Sigmoid colon (tissue), 7 donors: ENCODE data around the gene CNDP2. TPM values are rescaled to one million over a fixed set of nuclear protein-coding genes. Genes with fewer than 3 reads are reported as not detected.
A peak's percentile ranks its signal among the peaks of the same experiment; 100 is the strongest.

Experiments used
- DNase-seq: peaks from one replicate; pipeline ENCODE4 v3.0.0-alpha.2; 2019
- H3K27ac ChIP-seq, 4 donors: fragments of 200-600 bp; sonication (generic); one replicate each; pipeline ENCODE4 v1.5.1; 2016 to 2019; ENCODE audit warnings: mild to moderate bottlenecking in 1 of 4
- H3K27me3 ChIP-seq, 3 donors: fragments of 200-600 bp; sonication (generic); one replicate each; pipeline ENCODE4 v1.5.1; 2019; ENCODE audit warnings: mild to moderate bottlenecking in 1 of 3
- H3K36me3 ChIP-seq, 4 donors: fragments of 200-600 bp; sonication (generic); one replicate each; pipeline ENCODE4 v1.5.1; 2016 to 2019
- H3K4me1 ChIP-seq, 4 donors: fragments of 200-600 bp; sonication (generic); one replicate each; pipeline ENCODE4 v1.5.1; 2017 to 2019
- H3K4me3 ChIP-seq, 4 donors: fragments of 200-600 bp; sonication (generic); one replicate each; pipeline ENCODE4 v1.5.1; 2017 to 2019; ENCODE audit warnings: mild to moderate bottlenecking in 2 of 4, moderate library complexity in 1 of 4
- H3K9me3 ChIP-seq, 4 donors: fragments of 200-600 bp in 3 of 4; sonication (generic) in 3 of 4; one replicate each; pipeline versions ENCODE4 v1.5.1 to v1.6.1; 2013 to 2019
- CTCF ChIP-seq, 4 experiments: fragments of 450-650 bp in 3 of 4; fragments of 200-600 bp in 1 of 4; IDR thresholded peaks; one replicate each; pipeline ENCODE4 v1.5.1; 2016 to 2019; ENCODE audit warnings: antibody characterized with exemption in 4 of 4, mild to moderate bottlenecking in 3 of 4, moderate library complexity in 2 of 4
- EP300 ChIP-seq, 4 donors: sonication (generic); formaldehyde crosslinking; IDR thresholded peaks; one replicate each; pipeline ENCODE4 v1.6.1; 2017; ENCODE audit warnings: antibody characterized with exemption in 4 of 4
- POLR2A ChIP-seq, 2 donors: fragments of 450-650 bp; IDR thresholded peaks; one replicate each; pipeline ENCODE4 v1.6.1; 2016; ENCODE audit warnings: antibody characterized with exemption in 2 of 2, mild to moderate bottlenecking in 2 of 2, moderate library complexity in 2 of 2
- POLR2AphosphoS5 ChIP-seq, 4 donors: sonication (generic); formaldehyde crosslinking; IDR thresholded peaks; one replicate each; pipeline ENCODE4 v1.6.1; 2017; ENCODE audit warnings: antibody characterized with exemption in 4 of 4
- WGBS, 2 donors: extraction: QIAGEN DNeasy Blood & Tissue Kit; methylation state at CpG; one replicate each; pipeline ENCODE4 v1.1.7; 2013; 5-methylcytosine and 5-hydroxymethylcytosine counted together
- intact Hi-C: fragments of 100-400 bp; cut with DNase I; formaldehyde crosslinking; loops from one replicate; pipeline ENCODE4 v1.15.1; 2023
- polyA plus RNA-seq, 3 donors: library from polyadenylated mRNA; stranded (reverse); fragments of 200-250 nt; gene quantifications; one replicate each; pipeline ENCODE4 v1.2.3, GENCODE V29; 2013
- total RNA-seq, 4 donors: library from RNA; depleted of rRNA; stranded (reverse); fragments of >200 nt; gene quantifications; one replicate each; pipeline ENCODE4 v1.1.0, GENCODE V29; 2016
- donor health status: healthy with polysubstance abuse.
- donor health status: Bipolar disorder and iron deficiency.
- donor health status: healthy.

Gene CNDP2
- total and polyA plus RNA-seq, 7 donors: 29.3 to 179 (median 53.5) TPM

GRCh38 chr18:74501386-74501785, 5.2 kb downstream of the CNDP2 start:
- intact Hi-C loops: no loop called here
- Histone ChIP-seq H3K36me3 (peaks cover 0 to 44% (median 22%) of the 10 kb centered on the region in 4 donors), H3K9me3 (no peaks in the 10 kb centered on the region), H3K27ac (peak overlapping the region in 2 of 4 donors; percentile 13 to 25), H3K27me3 (no peaks in the 10 kb centered on the region), H3K4me3 (no peak overlapping the region), H3K4me1 (peaks cover 0 to 12% (median 9%) of the 10 kb centered on the region in 4 donors)
- peak; percentile 25 for DNase-seq
- WGBS, 2 donors: 70 to 79% methylated on average over 4 of the region's 4 CpGs
- TF ChIP-seq EP300 (IDR thresholded peaks at IDR 0.05): no peak

- Histone ChIP-seq H3K9me3 (no peaks in the 10 kb centered on the region), H3K27me3 (no peaks in the 10 kb centered on the region), H3K4me3 (no peak overlapping the region), H3K36me3 (peaks cover 0 to 62% (median 34%) of the 10 kb centered on the region in 4 donors), H3K27ac (no peak overlapping the region), H3K4me1 (peaks cover 0 to 7% (median 0%) of the 10 kb centered on the region in 4 donors)
- 82 to 94% methylated on average over 4 of the region's 4 CpGs for WGBS, 2 donors
- no peak for TF ChIP-seq CTCF (IDR thresholded peaks at IDR 0.05)
- TF ChIP-seq POLR2A (IDR thresholded peaks at IDR 0.05): no peak
- no peak for TF ChIP-seq POLR2AphosphoS5 (IDR thresholded peaks at IDR 0.05)
- no peak for TF ChIP-seq EP300 (IDR thresholded peaks at IDR 0.05)
- DNase-seq: no peak
- intact Hi-C loops: no loop called here
Observed at GRCh38 chr18:74503137-74503536, 7.0 kb downstream of the CNDP2 start.

GRCh38 chr18:74505776-74506175, 9.6 kb downstream of the CNDP2 start:
- intact Hi-C loops: no loop called here
- peaks cover 0 to 88% (median 50%) of the 10 kb centered on the region in 4 donors for H3K36me3 ChIP-seq
- no peak overlapping the region for H3K4me3 ChIP-seq
- TF ChIP-seq EP300 (IDR thresholded peaks at IDR 0.05) (no peak), CTCF (IDR thresholded peaks at IDR 0.05) (no peak), POLR2AphosphoS5 (IDR thresholded peaks at IDR 0.05) (no peak), POLR2A (IDR thresholded peaks at IDR 0.05) (no peak)
- WGBS, 2 donors: 97% methylated on average over 16 of the region's 16 CpGs
- DNase-seq: peak; percentile 52
- H3K4me1 ChIP-seq: no peaks in the 10 kb centered on the region
- H3K9me3 ChIP-seq: no peaks in the 10 kb centered on the region
- H3K27ac ChIP-seq: no peak overlapping the region
- H3K27me3 ChIP-seq: no peaks in the 10 kb centered on the region

GRCh38 chr18:74506448-74507084, 10.4 kb downstream of the CNDP2 start:
- Histone ChIP-seq H3K36me3 (peaks cover 0 to 89% (median 55%) of the 10 kb centered on the region in 4 donors), H3K4me1 (no peaks in the 10 kb centered on the region), H3K27ac (no peak overlapping the region), H3K4me3 (no peak overlapping the region), H3K9me3 (no peaks in the 10 kb centered on the region), H3K27me3 (no peaks in the 10 kb centered on the region)
- WGBS, 2 donors: 49 to 58% methylated on average over 11 of the region's 11 CpGs
- TF ChIP-seq CTCF (IDR thresholded peaks at IDR 0.05) (no peak), POLR2A (IDR thresholded peaks at IDR 0.05) (no peak), EP300 (IDR thresholded peaks at IDR 0.05) (no peak), POLR2AphosphoS5 (IDR thresholded peaks at IDR 0.05) (no peak)
- intact Hi-C loops: no loop called here
- DNase-seq: peak; percentile 64

GRCh38 chr18:74507097-74507881, 11.1 kb downstream of the CNDP2 start:
- Histone ChIP-seq H3K36me3 (peaks cover 0 to 88% (median 54%) of the 10 kb centered on the region in 4 donors), H3K27me3 (no peaks in the 10 kb centered on the region), H3K9me3 (no peaks in the 10 kb centered on the region), H3K4me1 (no peaks in the 10 kb centered on the region), H3K27ac (no peak overlapping the region), H3K4me3 (no peak overlapping the region)
- WGBS, 2 donors: 76 to 82% methylated on average over 23 of the region's 23 CpGs
- DNase-seq: peak; percentile 36
- TF ChIP-seq EP300 (IDR thresholded peaks at IDR 0.05) (no peak), POLR2AphosphoS5 (IDR thresholded peaks at IDR 0.05) (no peak), CTCF (IDR thresholded peaks at IDR 0.05) (no peak), POLR2A (IDR thresholded peaks at IDR 0.05) (no peak)
- intact Hi-C loops: no loop called here
